ENCODE measurements around the gene TWSG1. TPM values are rescaled to one million over a fixed set of nuclear protein-coding genes. Genes with fewer than 3 reads are reported as not detected.

TWSG1 gene
- total and polyA plus RNA-seq, 11 donors, result 6.9 to 18.0 (median 13.3) TPM

DNA sequence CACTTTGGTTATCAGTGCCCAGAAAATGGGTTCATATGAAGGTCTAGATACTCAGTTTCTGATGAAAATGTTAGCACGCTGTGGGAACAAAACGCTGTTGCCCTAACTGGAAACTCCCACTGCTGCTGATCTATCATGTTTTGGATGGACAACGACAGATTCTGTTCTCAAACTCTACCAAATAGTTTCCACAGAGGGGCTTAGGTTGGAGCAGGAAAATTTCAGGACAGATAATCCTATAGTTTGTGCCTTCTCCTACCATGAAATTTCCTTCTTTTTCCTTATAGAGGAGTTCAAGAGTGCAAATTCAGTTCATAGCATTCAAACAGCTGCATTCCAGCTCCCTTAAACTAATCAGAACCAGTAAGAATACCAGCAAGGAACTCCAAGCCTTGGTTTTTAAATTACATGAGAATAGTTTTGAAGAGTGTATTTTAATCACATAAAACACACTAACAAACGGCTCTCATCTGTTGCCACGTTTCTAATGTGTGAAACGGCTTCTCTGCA lies 82.0 kb downstream of the TWSG1 start:
- Histone ChIP-seq H3K36me3 (no peaks in the 10 kb centered on the region), H3K4me1 (peaks cover 0 to 13% (median 9%) of the 10 kb centered on the region in 12 donors), H3K27me3 (no peaks in the 10 kb centered on the region), H3K27ac (peak overlapping the region in 6 of 12 donors; percentile 13 to 61 (median 36)), H3K4me3 (peak overlapping the region in 8 of 12 donors; percentile 0 to 53 (median 30)), H3K9me3 (no peaks in the 10 kb centered on the region)
- 33 to 51% (median 40%) methylated on average over 6 of the region's 6 CpGs for WGBS, 4 donors
- no peak for TF ChIP-seq CTCF (IDR thresholded peaks at IDR 0.05)
- no peak for TF ChIP-seq POLR2A (IDR thresholded peaks at IDR 0.05)
- intact Hi-C loops (cut with DNase I), result no loop called here
- peak in 1 of 4 donors; percentile 17 for ATAC-seq
- DNase-seq, result no peak

GRCh38 chr18:9417073-9417851 lies 82.7 kb downstream of the TWSG1 start:
- H3K9me3 ChIP-seq, result no peaks in the 10 kb centered on the region
- TF ChIP-seq POLR2A (IDR thresholded peaks at IDR 0.05), result no peak
- no peak for TF ChIP-seq CTCF (IDR thresholded peaks at IDR 0.05)
- H3K27me3 ChIP-seq, result no peaks in the 10 kb centered on the region
- ATAC-seq, result peak in 3 of 4 donors; percentile 80 to 89 (median 82)
- WGBS, 4 donors, result 28 to 36% (median 31%) methylated on average over 18 of the region's 18 CpGs
- DNase-seq, result peak in 4 of 5 donors; percentile 23 to 53 (median 35)
- peaks cover 0 to 13% (median 9%) of the 10 kb centered on the region in 12 donors for H3K4me1 ChIP-seq
- intact Hi-C loops (cut with DNase I), result no loop called here
- H3K36me3 ChIP-seq, result no peaks in the 10 kb centered on the region
- peak overlapping the region in 6 of 12 donors; percentile 13 to 61 (median 36) for H3K27ac ChIP-seq
- peak overlapping the region in 9 of 12 donors; percentile 0 to 53 (median 30) for H3K4me3 ChIP-seq

DNA sequence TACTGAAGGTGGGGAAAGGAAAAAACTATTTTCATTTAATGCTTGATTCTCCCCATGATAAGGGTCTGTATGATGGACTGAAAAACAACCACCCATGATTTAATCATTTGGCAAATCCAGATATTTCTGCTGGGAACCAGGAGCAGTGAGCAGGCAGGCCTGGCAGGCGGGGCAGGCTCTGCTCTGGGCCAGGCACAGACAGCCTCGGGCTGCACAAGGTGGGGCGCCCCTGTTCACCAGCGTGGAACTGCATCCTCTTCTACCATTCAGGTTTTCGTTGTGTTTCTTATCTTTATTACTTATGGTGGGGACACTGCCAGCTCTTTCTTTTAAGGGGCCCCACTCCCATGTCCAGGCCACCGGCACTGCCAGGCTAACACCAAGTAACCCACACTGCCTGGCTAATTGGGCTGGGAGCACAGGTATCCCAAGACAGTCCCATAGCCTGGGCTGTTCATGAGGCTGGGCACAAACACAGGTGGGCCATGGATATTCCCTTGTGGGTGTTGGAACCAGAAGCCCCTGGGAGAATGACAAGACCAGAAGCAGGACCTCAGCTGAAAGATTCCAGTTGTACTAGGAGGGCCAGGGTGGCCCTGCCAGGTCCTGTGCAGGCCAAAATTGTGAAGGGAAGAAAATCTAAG lies 83.6 kb downstream of the TWSG1 start:
- ATAC-seq, result no peak
- peaks cover 0 to 13% (median 9%) of the 10 kb centered on the region in 12 donors for H3K4me1 ChIP-seq
- H3K27me3 ChIP-seq, result no peaks in the 10 kb centered on the region
- no peak for DNase-seq
- no peak overlapping the region for H3K27ac ChIP-seq
- TF ChIP-seq CTCF (IDR thresholded peaks at IDR 0.05), result no peak
- no peak for TF ChIP-seq POLR2A (IDR thresholded peaks at IDR 0.05)
- WGBS, 4 donors, result 92 to 97% (median 94%) methylated on average over 6 of the region's 6 CpGs
- no peak overlapping the region for H3K4me3 ChIP-seq
- H3K36me3 ChIP-seq, result no peaks in the 10 kb centered on the region
- H3K9me3 ChIP-seq, result no peaks in the 10 kb centered on the region
- intact Hi-C loops (cut with DNase I), result no loop called here

All from heart left ventricle (tissue), 16 donors.